NCI-H2196 (cell line): Measurements from ENCODE around the gene GPATCH8.
"Not testable (repeated sequence)": the region's sequence is repeated elsewhere in the genome, so short reads cannot be mapped to it uniquely, and the experiment has no call there.

Experiments used
- DNase-seq: peaks from one replicate; lab custom pipeline; 2025; ENCODE audit not compliant: unreplicated experiment; lab: John Stamatoyannopoulos, UW

The GPATCH8 gene

DNA sequence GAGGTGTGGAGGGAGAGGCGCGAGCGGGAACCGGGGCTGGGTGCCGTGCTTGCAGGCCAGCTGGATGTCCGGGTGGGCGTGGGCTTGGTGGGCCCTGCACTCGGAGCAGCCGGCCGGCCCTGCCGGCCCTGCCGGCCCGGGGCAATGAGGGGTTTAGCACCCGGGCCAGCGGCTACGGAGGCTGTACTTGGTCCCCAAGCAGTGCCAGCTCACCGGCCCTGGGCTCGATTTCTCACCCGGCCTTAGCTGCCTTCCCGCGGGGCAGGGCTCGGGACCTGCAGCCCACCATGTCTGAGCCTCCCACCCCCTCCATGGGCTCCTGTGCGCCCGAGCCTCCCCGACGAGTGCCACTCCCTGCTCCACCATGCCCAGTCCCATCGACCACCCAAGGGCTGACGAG is 24.7 kb upstream of the GPATCH8 start:
- DNase-seq = no peak

DNA sequence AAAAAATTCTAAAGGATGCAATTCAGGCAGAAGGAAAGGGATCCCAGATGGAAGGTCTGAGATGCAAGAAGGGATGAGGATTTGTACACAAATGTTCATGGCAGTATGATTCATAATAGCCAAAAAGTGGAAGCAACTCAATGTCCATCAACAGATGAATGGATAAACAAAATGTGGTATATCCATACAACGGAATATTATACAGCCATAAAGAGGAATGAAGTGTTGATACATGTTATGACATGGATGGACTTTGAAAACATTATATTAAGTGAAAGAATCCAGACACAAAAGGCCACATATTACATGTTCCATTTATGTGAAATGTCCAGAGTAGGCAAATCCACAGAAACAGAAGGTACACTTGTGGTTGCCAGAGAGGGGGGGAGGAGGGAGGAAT is 23.9 kb upstream of the GPATCH8 start:
- DNase-seq = no peak

DNA sequence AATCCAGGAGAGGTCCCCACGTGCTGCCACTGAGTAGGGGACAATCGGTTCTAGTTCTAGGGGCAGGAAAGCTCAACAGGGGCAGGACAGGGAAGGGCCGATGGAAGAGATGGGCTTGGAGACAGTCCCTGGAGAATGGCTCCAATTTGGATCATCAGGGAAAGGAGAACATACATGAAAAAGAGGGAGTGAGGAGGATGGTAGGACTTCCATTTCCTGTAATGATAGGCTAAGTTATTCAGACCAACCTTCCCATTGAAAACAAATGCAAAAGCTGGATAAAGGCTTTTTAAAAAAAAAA is 20.4 kb upstream of the GPATCH8 start:
- DNase-seq = no peak

DNA sequence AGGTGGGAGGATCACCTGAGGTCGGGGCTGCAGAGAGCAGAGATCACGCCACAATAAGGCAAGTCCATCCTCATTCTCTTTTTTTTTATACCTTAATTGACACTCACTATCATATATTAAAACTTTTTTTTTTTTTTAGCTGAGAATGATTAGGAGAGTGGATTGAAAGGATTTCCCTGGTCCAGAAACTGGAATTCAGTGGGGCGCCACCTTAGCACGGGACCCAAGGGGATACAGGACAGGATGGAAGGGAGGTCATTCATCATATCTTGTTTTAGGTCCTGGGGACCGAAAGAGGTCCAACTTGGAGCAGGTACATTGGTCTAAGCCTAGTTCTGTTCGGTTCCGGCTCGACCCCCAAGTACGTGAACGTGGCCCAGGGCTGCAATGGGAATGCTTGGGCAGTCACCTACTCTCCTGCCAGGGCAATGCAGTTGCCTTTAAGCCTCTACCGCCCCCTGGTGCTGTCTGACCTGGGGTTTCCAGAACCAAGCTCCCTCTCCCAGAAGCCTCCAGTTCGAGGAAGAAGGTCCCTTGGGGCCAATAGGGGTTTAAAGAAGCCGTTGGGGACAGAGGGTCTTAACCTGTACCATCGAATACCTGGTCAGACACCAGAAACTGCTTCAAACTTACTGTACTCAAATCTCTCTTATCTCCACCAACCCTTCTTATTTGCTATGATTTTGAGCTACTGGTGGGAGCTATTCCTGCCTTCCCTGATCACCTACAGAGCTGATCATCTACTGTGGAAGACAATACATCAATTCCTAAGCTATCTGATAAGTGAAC is 19.9 kb upstream of the GPATCH8 start:
- peak; percentile 67 for DNase-seq

DNA sequence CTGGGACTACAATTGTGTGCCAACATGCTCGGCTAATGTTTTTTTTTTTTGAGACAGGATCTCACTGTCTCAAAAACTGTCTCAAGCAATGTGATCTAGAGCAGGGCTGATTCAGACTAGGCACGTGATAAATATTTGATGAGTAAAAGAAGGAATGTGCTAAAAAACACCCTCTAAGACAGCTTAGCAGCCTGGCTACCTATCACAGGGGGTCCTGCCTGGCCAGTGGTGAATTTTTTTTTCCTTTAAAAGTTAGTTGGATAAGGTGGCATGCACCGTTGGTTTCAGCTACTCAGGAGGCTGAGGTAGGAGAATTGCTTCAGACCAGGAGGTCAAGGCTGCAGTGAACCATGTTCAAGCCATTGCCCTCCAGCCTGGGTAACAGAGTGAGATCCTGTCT is 14.8 kb upstream of the GPATCH8 start:
- no peak for DNase-seq

DNA sequence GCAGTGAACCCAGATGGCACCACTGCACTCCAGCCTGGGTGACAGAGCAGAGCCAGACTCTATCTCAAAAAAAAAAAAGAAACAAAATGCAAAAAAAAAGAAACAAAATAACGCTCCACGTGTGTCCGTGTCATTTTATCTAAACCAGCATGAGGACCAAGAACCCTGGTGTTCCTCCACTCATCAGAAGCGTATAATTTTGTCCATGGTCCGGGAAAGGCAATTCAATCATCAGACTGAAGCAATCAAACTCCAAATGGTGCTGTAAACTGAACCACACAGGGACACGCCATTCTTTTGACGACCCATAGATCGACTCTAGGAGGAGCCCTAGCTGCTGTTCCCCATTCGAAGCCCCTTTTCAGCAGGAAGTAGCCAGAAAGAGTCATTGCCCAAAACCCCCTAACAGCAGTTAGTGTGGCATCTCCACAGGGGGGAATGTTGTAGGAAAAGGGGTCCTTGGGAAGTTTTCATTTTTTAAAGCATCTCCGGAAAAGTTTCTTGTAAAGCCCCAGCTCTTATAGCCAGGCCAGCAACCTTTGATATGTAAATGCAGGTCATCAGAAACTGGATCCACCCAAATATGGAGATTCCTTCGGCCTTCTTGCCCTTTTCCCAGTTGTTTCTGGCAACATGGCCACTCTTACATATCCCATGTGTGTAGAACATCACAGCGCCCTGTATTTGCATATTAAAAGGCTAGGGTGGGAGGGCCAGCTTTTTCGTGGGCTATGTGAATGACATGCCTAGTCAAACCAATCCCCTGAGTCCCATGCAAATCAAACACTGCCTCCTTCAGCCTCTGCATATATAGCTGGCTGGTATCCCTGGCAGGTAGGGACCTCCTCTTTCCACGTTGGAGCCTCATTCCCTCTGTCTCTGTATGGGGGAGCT is 8.3 kb upstream of the GPATCH8 start:
- peak; percentile 19 for DNase-seq

DNA sequence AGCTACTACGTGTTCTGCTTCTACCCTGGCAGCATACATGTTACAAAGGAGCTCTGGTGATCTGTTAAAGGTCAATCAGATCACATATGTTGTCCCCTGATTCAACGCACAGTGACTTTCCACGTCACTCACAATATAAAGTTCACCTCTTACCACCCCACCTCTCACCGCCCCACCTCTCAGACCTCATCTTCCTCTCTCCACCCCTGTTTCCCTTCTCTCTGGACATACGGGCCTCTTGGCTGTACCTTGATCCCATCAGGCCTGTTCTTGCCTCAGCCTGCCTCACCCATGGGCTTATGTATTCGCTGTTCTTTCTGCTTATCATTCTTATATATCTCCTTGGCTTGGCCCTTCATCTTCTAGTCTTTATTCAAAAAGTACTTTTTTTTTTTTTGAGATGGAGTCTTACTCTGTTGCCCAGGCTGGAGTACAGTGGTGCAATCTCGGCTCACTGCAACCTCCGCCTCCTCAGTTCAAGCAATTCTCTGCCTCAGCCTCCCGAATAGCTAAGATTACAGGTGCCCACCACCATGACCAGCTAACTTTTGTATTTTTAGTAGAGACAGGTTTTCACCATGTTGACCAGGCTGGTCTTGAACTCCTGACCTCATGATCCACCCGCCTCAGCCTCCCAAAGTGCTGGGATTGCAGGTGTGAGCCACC is 3.9 kb upstream of the GPATCH8 start:
- DNase-seq = not testable (repeated sequence)

GRCh38 chr17:44502598-44503146 is 534 bp downstream of the GPATCH8 start:
- DNase-seq = peak; percentile 23

DNA sequence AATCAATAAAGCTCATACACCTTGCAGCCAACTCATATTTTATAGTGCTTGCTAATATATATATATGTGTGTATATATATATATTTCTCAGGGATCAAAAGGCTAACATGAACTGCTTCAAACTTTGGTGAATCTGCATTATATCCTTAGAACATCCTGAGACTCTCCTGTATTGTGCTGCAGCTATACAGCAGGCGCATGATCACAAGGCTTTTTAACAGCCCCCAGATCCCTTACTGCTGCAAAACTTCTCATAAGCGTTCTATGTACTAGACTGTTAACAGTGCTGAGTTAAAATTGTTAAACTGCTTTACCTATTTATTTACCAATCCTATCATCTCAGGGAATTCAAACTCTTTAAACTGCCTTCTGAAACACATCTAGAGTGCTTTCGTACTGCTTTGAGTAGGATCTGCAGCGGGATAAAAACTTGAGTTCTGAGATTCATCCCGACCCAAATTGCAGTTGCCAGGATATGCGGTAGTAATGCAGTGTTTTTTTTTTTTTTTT is 1.3 kb downstream of the GPATCH8 start:
- DNase-seq = peak; percentile 15

- no peak for DNase-seq
These were observed 3.5 kb downstream of the GPATCH8 start for GRCh38 chr17:44499722-44500121.

DNA sequence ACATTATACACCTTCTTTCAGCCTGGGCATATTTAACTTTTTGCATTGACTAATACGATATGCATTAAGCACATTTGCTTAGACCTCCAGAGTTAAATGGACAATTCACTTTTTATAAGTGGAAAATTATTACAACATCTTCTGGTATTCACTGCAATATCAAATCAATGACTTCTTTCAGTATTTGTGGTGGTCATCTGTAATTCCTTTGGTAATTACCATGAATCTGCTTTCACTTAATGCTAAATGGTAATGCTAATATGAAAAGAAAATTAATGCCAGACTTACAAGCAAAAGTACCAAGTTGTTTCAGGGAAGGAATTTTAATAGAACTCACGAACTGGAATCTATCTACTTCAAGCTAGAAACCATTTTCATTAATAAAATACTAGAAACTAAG is 6.4 kb downstream of the GPATCH8 start:
- no peak for DNase-seq

DNA sequence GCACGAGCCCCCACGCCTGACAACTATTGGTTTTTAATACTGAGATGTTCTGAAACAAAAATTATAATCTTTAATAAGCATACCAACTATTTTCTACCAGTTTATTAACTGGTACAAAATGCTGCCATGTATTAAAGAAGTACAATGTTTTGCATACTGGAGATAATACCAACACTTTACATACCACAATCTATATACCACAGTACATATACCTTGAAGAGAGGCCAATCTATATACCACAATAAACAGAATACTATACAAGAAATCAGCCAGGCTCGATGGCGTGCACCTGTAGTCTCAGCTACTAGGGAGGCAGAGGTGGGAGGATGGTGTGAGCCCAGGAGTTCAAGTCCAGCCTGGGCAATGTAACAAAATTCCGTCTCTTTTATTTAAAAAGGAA is 9.9 kb downstream of the GPATCH8 start:
- DNase-seq = no peak

GRCh38 chr17:44492706-44493272 is 10.4 kb downstream of the GPATCH8 start:
- no peak for DNase-seq

- no peak for DNase-seq
These were observed 13.6 kb downstream of the GPATCH8 start for GRCh38 chr17:44489581-44489980.

DNA sequence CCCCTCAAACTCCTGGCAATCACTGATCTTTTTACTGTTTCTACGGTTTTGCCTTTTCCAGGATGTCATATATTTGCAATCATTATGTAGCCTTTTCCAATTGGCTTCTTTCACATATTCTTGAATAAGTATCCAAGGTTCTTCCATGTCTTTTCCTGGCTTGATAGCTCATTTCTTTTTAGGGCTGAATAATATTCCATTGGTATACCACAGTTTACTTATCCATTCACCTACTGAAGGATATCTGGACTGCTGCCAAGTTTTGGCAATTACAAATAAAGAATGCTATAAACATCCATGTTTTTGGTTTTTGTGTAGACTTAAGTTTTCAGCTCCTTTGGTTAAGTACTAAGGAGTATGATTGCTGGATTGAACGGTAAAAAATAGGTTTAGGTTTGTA is 16.0 kb downstream of the GPATCH8 start:
- DNase-seq = peak; percentile 24

- no peak for DNase-seq
These were observed 29.8 kb downstream of the GPATCH8 start for GRCh38 chr17:44473367-44473766.

- no peak for DNase-seq
These were observed 33.5 kb downstream of the GPATCH8 start for GRCh38 chr17:44469676-44470075.

GRCh38 chr17:44467108-44467507 is 36.1 kb downstream of the GPATCH8 start:
- DNase-seq = no peak

GRCh38 chr17:44466339-44466738 is 36.9 kb downstream of the GPATCH8 start:
- DNase-seq = no peak

DNA sequence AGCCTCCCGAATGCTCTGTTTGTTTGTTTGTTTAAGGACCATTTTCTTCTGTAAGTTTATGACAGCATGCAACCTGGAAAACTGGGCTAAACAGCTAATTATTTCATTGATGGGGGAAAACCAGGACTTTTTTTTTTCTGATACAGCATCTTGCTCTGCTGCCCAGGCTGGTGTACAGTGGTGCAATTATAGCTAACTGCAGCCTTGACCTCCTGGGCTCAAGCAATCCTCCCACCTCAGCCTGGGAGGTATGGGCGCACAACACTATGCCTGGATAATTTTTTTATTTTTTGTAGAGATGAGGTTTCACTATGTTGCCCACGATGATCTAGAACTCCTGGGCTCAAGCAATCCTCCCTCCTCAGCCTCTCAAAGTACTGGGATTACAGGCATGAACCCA is 37.3 kb downstream of the GPATCH8 start:
- no peak for DNase-seq

GRCh38 chr17:44465276-44465675 is 37.9 kb downstream of the GPATCH8 start:
- DNase-seq = no peak
